ENCODE data around the gene SCP2.

The SCP2 gene

GRCh38 chr1:52918201-52918600 is 8.9 kb upstream of the SCP2 start:
- no peaks in the 10 kb centered on the region for H4K20me1 ChIP-seq (ENCODE audit: insufficient read depth, low read length)
- H3K4me1 ChIP-seq (ENCODE audit: insufficient read depth, low read length, severe bottlenecking) = no peaks in the 10 kb centered on the region
- no peaks in the 10 kb centered on the region for H3K9me2 ChIP-seq (ENCODE audit: low read depth, low read length)
- H3K9ac ChIP-seq (ENCODE audit: low read length) = no peak overlapping the region
- H3K27ac ChIP-seq (ENCODE audit: low read depth, low read length, poor library complexity, severe bottlenecking) = no peak overlapping the region
- no peaks in the 10 kb centered on the region for H3K9me3 ChIP-seq (ENCODE audit: low read length)
- no peak overlapping the region for H2AFZ ChIP-seq (ENCODE audit: low read length)
- no peak overlapping the region for H3K4me3 ChIP-seq (ENCODE audit: low read depth, low read length, poor library complexity, severe bottlenecking)
- H3K27me3 ChIP-seq (ENCODE audit: insufficient read depth, low read length) = no peaks in the 10 kb centered on the region; the same call in none of the 2 replicates
- H3F3A ChIP-seq (ENCODE audit: insufficient read depth, low read length) = no peaks in the 10 kb centered on the region
- no peaks in the 10 kb centered on the region for H3K79me2 ChIP-seq (ENCODE audit: insufficient read depth, low read length)
- H3K4me2 ChIP-seq (ENCODE audit: low read length) = no peak overlapping the region
- TF ChIP-seq EZH2 (IDR thresholded peaks at IDR 0.05; ENCODE audit: borderline replicate concordance, low read length) (no peak), CTCF (IDR thresholded peaks at IDR 0.05; ENCODE audit: low read length) (no peak)
- H3K36me3 ChIP-seq (ENCODE audit: insufficient read depth, low read length) = no peaks in the 10 kb centered on the region

GRCh38 chr1:52919051-52919722 is 7.9 kb upstream of the SCP2 start:
- Histone ChIP-seq H3K9me3 (ENCODE audit: low read length) (no peaks in the 10 kb centered on the region), H2AFZ (ENCODE audit: low read length) (no peak overlapping the region), H3F3A (ENCODE audit: insufficient read depth, low read length) (no peaks in the 10 kb centered on the region), H3K4me3 (ENCODE audit: low read depth, low read length, poor library complexity, severe bottlenecking) (no peak overlapping the region), H3K36me3 (ENCODE audit: insufficient read depth, low read length) (no peaks in the 10 kb centered on the region), H3K9ac (ENCODE audit: low read length) (no peak overlapping the region), H3K27me3 (ENCODE audit: insufficient read depth, low read length) (peaks cover under 1% of the 10 kb centered on the region), H3K4me1 (ENCODE audit: insufficient read depth, low read length, severe bottlenecking) (no peaks in the 10 kb centered on the region), H4K20me1 (ENCODE audit: insufficient read depth, low read length) (no peaks in the 10 kb centered on the region), H3K27ac (ENCODE audit: low read depth, low read length, poor library complexity, severe bottlenecking) (no peak overlapping the region), H3K9me2 (ENCODE audit: low read depth, low read length) (no peaks in the 10 kb centered on the region), H3K79me2 (ENCODE audit: insufficient read depth, low read length) (no peaks in the 10 kb centered on the region), H3K4me2 (ENCODE audit: low read length) (no peak overlapping the region)
- TF ChIP-seq EZH2 (IDR thresholded peaks at IDR 0.05; ENCODE audit: borderline replicate concordance, low read length) (no peak), CTCF (IDR thresholded peaks at IDR 0.05; ENCODE audit: low read length) (no peak)

GRCh38 chr1:52919723-52920483 is 7.2 kb upstream of the SCP2 start:
- Histone ChIP-seq H3K79me2 (ENCODE audit: insufficient read depth, low read length) (no peaks in the 10 kb centered on the region), H3K4me1 (ENCODE audit: insufficient read depth, low read length, severe bottlenecking) (no peaks in the 10 kb centered on the region), H3K4me3 (ENCODE audit: low read depth, low read length, poor library complexity, severe bottlenecking) (no peak overlapping the region), H4K20me1 (ENCODE audit: insufficient read depth, low read length) (no peaks in the 10 kb centered on the region), H3K27me3 (ENCODE audit: insufficient read depth, low read length) (peaks cover 4% of the 10 kb centered on the region), H3K9me3 (ENCODE audit: low read length) (no peaks in the 10 kb centered on the region), H2AFZ (ENCODE audit: low read length) (no peak overlapping the region), H3K9ac (ENCODE audit: low read length) (no peak overlapping the region), H3K36me3 (ENCODE audit: insufficient read depth, low read length) (no peaks in the 10 kb centered on the region), H3K9me2 (ENCODE audit: low read depth, low read length) (no peaks in the 10 kb centered on the region), H3F3A (ENCODE audit: insufficient read depth, low read length) (no peaks in the 10 kb centered on the region), H3K27ac (ENCODE audit: low read depth, low read length, poor library complexity, severe bottlenecking) (no peak overlapping the region), H3K4me2 (ENCODE audit: low read length) (no peak overlapping the region)
- TF ChIP-seq CTCF (IDR thresholded peaks at IDR 0.05; ENCODE audit: low read length) = no peak
- no peak for TF ChIP-seq EZH2 (IDR thresholded peaks at IDR 0.05; ENCODE audit: borderline replicate concordance, low read length)
